ENCODE data around the gene CCNY.

Gene CCNY

GRCh38 chr10:35606430-35606829 lies 270.1 kb downstream of the CCNY start:
- DNase-seq: no peak

- DNase-seq: no peak
These were observed 271.4 kb downstream of the CCNY start for GRCh38 chr10:35607475-35608327.

GRCh38 chr10:35608328-35608672 lies 272.0 kb downstream of the CCNY start:
- DNase-seq: no peak

- DNase-seq: no peak
These were observed 275.4 kb downstream of the CCNY start for GRCh38 chr10:35611750-35612149.

GRCh38 chr10:35612385-35613106 lies 276.2 kb downstream of the CCNY start:
- no peak for DNase-seq

- no peak for DNase-seq
These were observed 276.8 kb downstream of the CCNY start for GRCh38 chr10:35613107-35613440.

- DNase-seq: no peak
These were observed 277.4 kb downstream of the CCNY start for GRCh38 chr10:35613597-35614226.

GRCh38 chr10:35614312-35614711 lies 278.0 kb downstream of the CCNY start:
- no peak for DNase-seq

All from activated CD4-positive, alpha-beta T cell treated with anti-CD3 and anti-CD28 coated beads, Interleukin-2, amount 50 U/mL, for 1 hour (primary cell).